HL-60/S4 treated with retinoic acid at 250 ng/mL for 4 days and 3 days (cell line): ENCODE data around the gene NINJ1.

Source experiments
- in situ Hi-C: fragments of 300-500 bp; cut with MboI; formaldehyde crosslinking; loops from 2 replicates; pipeline ENCODE4 v1.7.0; 2022; ENCODE audit warnings: low sequenced_read_pairs

NINJ1 gene

GRCh38 chr9:93072383-93072795, 61.7 kb downstream of the NINJ1 start:
- in situ Hi-C loops = no loop called here
